Measurements from ENCODE around the gene ZNF772. TPM values are rescaled to one million over a fixed set of nuclear protein-coding genes. Genes with fewer than 3 reads are reported as not detected.
A peak's percentile ranks its signal among the peaks of the same experiment; 100 is the strongest.

The ZNF772 gene
- total RNA-seq, 4 donors from 2014 or later: 0.75 to 25.9 (median 6.0) TPM

GRCh38 chr19:57437931-57438330 is 39.4 kb downstream of the ZNF772 start:
- Histone ChIP-seq H3K27ac (no peak overlapping the region), H3K4me1 (peaks cover 9 to 21% (median 10%) of the 10 kb centered on the region in 4 donors), H3K9me3 (peaks cover 0 to 16% of the 10 kb centered on the region in 2 donors), H3K4me3 (no peak overlapping the region), H3K36me3 (peaks cover 0 to 15% (median 0%) of the 10 kb centered on the region in 4 donors), H3K27me3 (no peaks in the 10 kb centered on the region)
- DNase-seq: no peak
- intact Hi-C loops (cut with DNase I; ENCODE audit: low total_unique reads) (no loop called here), in situ Hi-C loops (cut with MboI; ENCODE audit: low pct_ligation_motif_present in 1 of 4, low pct_unique_long_range_greater_than_20kb in 1 of 4, low sequenced_read_pairs in 3 of 4) (no loop called here)
- TF ChIP-seq POLR2AphosphoS5 (IDR thresholded peaks at IDR 0.05) (no peak), EP300 (IDR thresholded peaks at IDR 0.05; ENCODE audit: low read depth) (no peak), POLR2A (IDR thresholded peaks at IDR 0.05) (no peak), CTCF (IDR thresholded peaks at IDR 0.05) (no peak)
- WGBS, 2 donors (ENCODE audit: low coverage in 1 of 2): 61 to 86% methylated on average over 2 to 4 of the region's 4 CpGs

GRCh38 chr19:57436417-57436816 is 40.9 kb downstream of the ZNF772 start:
- Histone ChIP-seq H3K36me3 (peaks cover 0 to 10% (median 0%) of the 10 kb centered on the region in 4 donors), H3K27ac (no peak overlapping the region), H3K27me3 (no peaks in the 10 kb centered on the region), H3K4me1 (peaks cover 9 to 21% (median 10%) of the 10 kb centered on the region in 4 donors), H3K4me3 (peak overlapping the region in 1 of 4 donors; percentile 86), H3K9me3 (peaks cover 0 to 2% of the 10 kb centered on the region in 2 donors)
- in situ Hi-C loops (cut with MboI; ENCODE audit: low pct_ligation_motif_present in 1 of 4, low pct_unique_long_range_greater_than_20kb in 1 of 4, low sequenced_read_pairs in 3 of 4) (no loop called here), intact Hi-C loops (cut with DNase I; ENCODE audit: low total_unique reads) (no loop called here)
- TF ChIP-seq POLR2A (IDR thresholded peaks at IDR 0.05): no peak
- no peak for TF ChIP-seq EP300 (IDR thresholded peaks at IDR 0.05; ENCODE audit: low read depth)
- no peak for TF ChIP-seq CTCF (IDR thresholded peaks at IDR 0.05)
- no peak for TF ChIP-seq POLR2AphosphoS5 (IDR thresholded peaks at IDR 0.05)
- DNase-seq: no peak
- 60% methylated on average over 1 of the region's 1 CpG; no CpG with 5 or more reads in 1 of the 2 donors for WGBS, 2 donors (ENCODE audit: low coverage in 1 of 2)

DNA sequence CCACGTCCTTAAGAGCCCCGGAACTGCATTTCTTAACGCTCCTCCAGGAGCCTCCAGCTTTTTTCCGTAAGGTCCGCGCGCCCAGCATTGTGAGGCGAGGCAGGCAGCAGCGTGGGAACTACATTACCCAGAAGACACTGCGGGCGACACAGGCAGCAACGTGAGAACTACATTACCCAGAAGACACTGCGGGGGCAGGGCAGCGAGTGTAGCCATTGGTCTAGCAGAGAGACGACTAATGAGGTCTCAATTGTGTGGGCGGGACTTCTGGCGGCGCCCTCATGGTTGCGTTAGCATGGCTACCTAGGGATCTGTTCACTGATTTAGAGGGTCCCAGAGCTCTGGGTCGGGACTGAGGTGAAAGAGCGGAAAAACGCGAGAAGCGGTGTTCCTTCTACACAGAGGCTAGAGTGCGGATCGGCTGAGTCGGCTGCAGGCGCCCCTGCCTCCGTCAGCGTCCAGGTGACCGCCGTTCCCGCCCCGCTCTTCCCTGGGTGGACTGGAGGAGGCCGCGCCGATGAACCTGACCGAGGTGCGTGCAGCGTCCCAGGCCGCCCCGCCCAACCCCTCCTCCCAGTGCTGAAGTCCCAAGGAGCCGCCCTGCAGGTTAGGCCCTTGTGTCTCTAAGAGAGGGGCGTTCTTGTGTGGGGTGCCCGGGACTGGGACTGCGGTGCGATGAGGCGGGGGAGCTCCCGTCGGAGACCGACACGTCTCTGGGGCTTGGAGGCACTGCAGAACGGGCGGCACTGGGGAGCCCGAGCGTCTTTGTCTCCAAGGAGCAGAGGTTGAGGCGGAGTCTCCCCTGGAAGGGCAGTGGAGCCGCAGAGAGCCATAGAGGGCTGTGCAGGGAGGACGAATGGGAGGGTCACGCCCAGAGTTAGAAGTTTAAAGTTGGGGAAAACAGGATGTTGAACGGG is 42.0 kb downstream of the ZNF772 start, which contains the start of gene ZNF749:
Gene ZNF749, plus strand, starts transcription at position 264 of the 917 bp plus-strand sequence. Its CDS starts 254 bp downstream, at position 518.
- peaks cover 9 to 21% (median 10%) of the 10 kb centered on the region in 4 donors for H3K4me1 ChIP-seq
- DNase-seq: peak; percentile 98
- H3K27me3 ChIP-seq: no peaks in the 10 kb centered on the region
- WGBS, 2 donors (ENCODE audit: low coverage in 1 of 2): 0 to 7% methylated on average over 3 to 47 of the region's 61 CpGs
- TF ChIP-seq CTCF (IDR thresholded peaks at IDR 0.05) (no peak), EP300 (IDR thresholded peaks at IDR 0.05; ENCODE audit: low read depth) (no peak), POLR2AphosphoS5 (IDR thresholded peaks at IDR 0.05) (peak in 2 of 3 donors; percentile 40 to 44), POLR2A (IDR thresholded peaks at IDR 0.05) (peak; percentile 58)
- in situ Hi-C loops (cut with MboI; ENCODE audit: low pct_ligation_motif_present in 1 of 4, low pct_unique_long_range_greater_than_20kb in 1 of 4, low sequenced_read_pairs in 3 of 4): no loop called here
- H3K9me3 ChIP-seq: no peaks in the 10 kb centered on the region
- intact Hi-C loops (cut with DNase I; ENCODE audit: low total_unique reads): no loop called here
- H3K36me3 ChIP-seq: peaks cover 0 to 10% (median 0%) of the 10 kb centered on the region in 4 donors
- peak within 1 kb of the TSS; percentile 50 to 86 (median 73) for H3K4me3 ChIP-seq
- H3K27ac ChIP-seq: peak within 1 kb of the TSS; percentile 70 to 82 (median 79)

DNA sequence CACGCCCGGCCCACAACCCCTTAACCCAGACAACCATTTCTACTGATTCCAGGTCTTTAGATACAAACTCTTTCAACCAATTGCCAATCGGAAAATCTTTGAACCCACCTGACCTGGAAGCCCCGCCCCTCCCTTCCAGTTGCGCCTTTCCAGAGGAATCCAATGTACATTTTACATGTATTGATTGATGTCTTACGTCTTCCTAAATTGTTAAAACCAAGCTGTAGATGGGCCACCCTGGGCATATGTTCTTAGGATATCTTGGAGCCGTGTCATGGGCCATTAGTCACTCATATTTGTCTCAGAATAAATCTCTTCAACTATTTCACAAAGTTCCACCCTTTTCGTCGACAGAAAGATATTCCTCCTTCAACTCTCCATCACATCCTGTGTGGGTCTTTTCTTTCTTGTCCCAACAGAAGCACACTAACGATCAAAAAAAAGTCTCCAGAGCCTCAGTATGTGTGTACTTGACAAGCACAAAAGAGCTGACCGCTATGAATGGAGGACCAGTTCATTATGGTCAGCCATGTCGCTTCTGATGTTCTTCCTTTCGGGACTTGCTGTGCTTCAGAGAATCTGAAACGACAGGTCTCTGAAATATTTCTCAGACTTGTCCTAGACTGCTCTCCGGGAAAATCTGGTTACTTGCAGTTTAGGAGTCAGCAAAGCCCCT is 42.8 kb downstream of the ZNF772 start:
- peak overlapping the region; percentile 38 to 86 (median 59) for H3K4me3 ChIP-seq
- intact Hi-C loops (cut with DNase I; ENCODE audit: low total_unique reads) (no loop called here), in situ Hi-C loops (cut with MboI; ENCODE audit: low pct_ligation_motif_present in 1 of 4, low pct_unique_long_range_greater_than_20kb in 1 of 4, low sequenced_read_pairs in 3 of 4) (no loop called here)
- H3K27ac ChIP-seq: peak overlapping the region in 2 of 4 donors; percentile 78 to 82
- no peak for DNase-seq
- WGBS, 2 donors (ENCODE audit: low coverage in 1 of 2): 20 to 47% methylated on average over 2 to 14 of the region's 15 CpGs
- H3K4me1 ChIP-seq: peaks cover 9 to 21% (median 10%) of the 10 kb centered on the region in 4 donors
- H3K36me3 ChIP-seq: peaks cover 0 to 10% (median 0%) of the 10 kb centered on the region in 4 donors
- H3K27me3 ChIP-seq: no peaks in the 10 kb centered on the region
- TF ChIP-seq POLR2AphosphoS5 (IDR thresholded peaks at IDR 0.05): no peak
- TF ChIP-seq EP300 (IDR thresholded peaks at IDR 0.05; ENCODE audit: low read depth): no peak
- no peak for TF ChIP-seq CTCF (IDR thresholded peaks at IDR 0.05)
- no peaks in the 10 kb centered on the region for H3K9me3 ChIP-seq

Data from transverse colon (tissue), 4 donors.